ENCODE measurements around the gene BRINP2.
"Not testable (repeated sequence)": the region's sequence is repeated elsewhere in the genome, so short reads cannot be mapped to it uniquely, and the experiment has no call there.

Gene BRINP2

GRCh38 chr1:177278626-177279390 is 108.0 kb downstream of the BRINP2 start:
- no peak for DNase-seq

DNA sequence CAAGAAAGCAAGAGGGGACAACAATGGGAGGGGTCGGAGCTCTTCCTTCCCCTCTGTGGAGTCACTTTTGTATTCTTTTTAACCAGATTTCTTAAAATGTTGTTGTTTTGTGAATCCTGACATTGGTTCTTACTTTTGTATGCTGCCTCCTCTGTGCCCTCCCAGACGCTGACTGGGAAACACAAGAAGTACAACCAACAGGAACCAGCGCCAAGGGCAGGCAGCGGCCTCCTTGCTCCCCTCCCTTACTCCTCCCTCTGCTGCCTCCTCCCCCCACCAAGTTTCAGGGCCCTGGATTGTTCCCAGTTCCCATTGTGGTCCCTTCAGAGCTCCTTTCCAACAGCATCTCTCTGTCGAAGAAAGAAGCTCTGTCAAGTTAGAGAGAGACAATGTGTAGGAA is 111.1 kb downstream of the BRINP2 start:
- no peak for DNase-seq

DNA sequence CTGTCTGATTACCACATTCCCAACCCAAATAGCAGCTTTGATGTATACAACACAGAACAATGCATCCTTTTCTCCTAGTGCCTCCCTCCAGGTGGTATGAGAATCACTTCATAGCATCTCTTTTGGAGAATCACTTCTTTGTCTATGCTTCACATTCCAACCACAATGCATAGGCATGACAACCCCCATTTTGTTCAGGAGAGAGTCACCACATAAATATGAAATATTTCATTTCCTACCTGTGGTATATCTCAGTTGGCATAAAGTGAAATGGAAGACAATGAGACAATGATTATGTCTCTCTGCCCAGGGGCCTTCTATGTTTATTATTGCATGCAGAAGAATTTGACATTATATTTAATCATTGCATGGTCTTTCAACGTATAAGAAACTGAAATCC is 112.2 kb downstream of the BRINP2 start:
- DNase-seq = no peak

- no peak for DNase-seq
These were observed 112.6 kb downstream of the BRINP2 start for GRCh38 chr1:177283380-177283779.

DNA sequence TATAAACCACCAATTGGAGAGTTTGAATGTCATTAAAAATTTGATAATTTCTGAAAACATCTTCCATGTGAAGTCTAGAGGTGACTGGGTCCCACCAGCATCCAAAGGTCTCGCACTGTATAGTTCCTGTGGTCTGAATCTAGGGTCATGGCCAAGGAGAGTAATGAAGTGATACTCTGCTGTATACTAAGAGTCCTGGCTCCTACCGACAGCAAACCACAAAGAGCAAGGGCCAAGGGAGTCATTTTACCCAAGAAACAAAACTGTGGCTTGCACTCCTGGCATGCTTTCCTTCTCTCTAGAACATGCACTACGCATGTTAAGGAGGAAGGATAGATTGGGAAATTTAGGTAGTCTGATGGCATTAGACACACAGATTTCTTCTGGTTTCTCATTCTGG is 115.6 kb downstream of the BRINP2 start:
- no peak for DNase-seq

DNA sequence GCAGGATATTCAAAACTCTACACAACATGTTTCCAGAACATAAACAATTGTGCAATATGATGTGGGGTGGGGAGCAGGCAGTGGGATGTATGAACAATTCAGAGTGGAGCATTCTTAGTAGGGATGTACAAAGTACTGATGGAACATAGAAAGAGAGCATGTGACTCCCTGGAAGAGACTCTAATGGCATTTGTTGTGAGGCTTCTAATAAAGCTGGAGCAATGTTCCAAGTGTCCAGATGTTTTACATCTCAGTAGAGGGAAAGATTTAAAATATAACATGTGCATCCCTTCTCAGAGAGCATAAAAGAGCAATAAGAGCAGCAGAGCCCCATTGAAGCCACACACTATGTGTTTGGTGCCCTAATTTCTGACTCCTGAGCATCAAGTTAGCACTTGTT is 116.5 kb downstream of the BRINP2 start:
- no peak for DNase-seq

- no peak for DNase-seq
These were observed 117.2 kb downstream of the BRINP2 start for GRCh38 chr1:177287994-177288393.

GRCh38 chr1:177289532-177289931 is 118.8 kb downstream of the BRINP2 start:
- DNase-seq = no peak

GRCh38 chr1:177300431-177300830 is 129.7 kb downstream of the BRINP2 start:
- no peak for DNase-seq

GRCh38 chr1:177301425-177302124 is 130.8 kb downstream of the BRINP2 start:
- DNase-seq = no peak

DNA sequence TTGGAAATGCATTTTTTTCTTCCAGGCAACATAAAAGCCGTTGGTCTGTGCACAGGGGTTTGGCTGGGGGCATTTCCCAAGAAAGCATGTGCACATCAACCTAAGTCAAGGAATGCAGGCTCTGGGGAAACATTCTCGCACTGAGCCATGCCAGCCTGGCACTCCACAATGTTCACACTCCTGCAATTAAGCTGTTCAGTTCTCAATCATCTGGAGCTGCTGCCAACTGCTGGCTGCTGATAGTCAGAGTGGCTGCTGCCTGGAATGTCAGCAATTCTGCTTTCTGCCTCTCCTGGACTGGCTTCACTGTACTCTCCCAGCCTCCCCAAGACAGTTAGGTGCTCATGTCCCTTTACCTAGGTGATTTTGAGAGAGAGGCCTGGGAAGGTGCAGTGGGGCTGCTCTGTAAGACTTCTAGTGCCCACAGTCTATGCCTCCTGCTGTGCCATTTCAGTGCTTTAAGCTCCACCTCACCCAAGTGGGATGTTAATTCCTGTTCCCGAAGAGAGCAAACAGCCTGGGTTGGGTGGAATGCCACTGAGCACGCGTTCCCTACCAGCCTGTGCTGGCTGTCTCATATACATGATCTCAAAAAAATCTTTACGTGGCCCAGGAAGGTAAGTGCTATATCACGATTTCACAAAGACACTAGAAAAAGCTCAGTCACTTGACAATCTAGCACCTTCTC is 131.7 kb downstream of the BRINP2 start:
- DNase-seq = no peak

- no peak for DNase-seq
These were observed 134.6 kb downstream of the BRINP2 start for GRCh38 chr1:177305040-177306018.

- no peak for DNase-seq
These were observed 135.3 kb downstream of the BRINP2 start for GRCh38 chr1:177306019-177306415.

- no peak for DNase-seq
These were observed 136.2 kb downstream of the BRINP2 start for GRCh38 chr1:177306981-177307380.

GRCh38 chr1:177307771-177308170 is 137.0 kb downstream of the BRINP2 start:
- no peak for DNase-seq

- no peak for DNase-seq
These were observed 139.1 kb downstream of the BRINP2 start for GRCh38 chr1:177309880-177310279.

- no peak for DNase-seq
These were observed 139.6 kb downstream of the BRINP2 start for GRCh38 chr1:177310326-177310725.

GRCh38 chr1:177311111-177311510 is 140.4 kb downstream of the BRINP2 start:
- no peak for DNase-seq

DNA sequence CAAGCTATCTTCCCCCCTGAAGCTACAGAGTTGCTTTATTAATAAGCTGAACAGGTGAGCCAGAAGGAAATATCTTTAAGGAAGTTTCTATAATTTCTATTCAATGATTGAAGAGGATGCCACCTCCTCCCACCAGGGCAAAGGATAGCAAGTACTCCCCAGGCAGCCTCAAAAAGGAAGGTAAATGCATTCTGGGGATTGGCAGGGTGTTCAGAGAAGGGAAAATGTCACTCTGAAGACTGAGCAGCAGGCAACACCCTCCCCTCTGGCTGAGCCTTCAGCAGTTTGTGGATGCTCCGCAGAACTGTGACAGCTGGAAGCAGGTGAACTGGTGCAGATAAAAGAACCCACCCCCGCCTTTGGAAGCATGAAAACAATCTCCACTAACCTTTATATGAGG is 140.8 kb downstream of the BRINP2 start:
- DNase-seq = no peak

DNA sequence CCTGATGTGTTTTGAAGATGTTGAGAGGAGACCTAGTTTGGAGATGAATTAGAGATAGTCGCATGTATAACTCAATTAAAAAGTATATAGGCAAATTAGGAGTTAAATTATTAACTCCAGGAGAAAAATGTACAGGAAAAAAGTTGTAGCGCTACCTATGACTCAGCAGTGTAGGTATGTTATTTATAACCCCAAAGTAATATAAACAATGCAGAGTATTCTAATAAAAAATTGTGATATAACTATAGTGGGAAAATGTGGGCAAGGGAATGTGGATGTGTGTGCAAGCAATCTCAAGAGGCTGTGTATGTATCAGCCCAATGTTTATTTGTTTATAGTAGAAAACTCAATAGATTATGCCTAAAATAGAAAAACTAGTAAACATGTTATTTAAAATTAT is 144.5 kb downstream of the BRINP2 start:
- no peak for DNase-seq

DNA sequence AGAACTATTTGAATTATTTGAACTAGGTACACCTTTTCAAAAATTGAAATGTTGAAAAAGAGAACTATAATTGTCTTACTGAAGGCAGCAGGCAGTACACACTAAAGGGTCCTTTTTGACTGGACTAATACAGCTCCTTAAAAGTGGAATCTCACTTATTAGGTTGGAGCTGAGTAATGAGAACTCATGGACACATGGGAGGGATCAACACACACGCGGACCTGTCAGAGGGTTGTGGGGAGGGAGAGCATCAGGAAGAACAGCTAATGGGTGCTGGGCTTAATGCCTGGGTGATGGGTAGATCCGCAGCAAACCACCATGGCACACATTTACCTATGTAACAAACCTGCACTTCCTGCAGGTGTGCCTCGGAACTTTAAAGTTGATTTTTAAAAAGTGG is 145.0 kb downstream of the BRINP2 start:
- no peak for DNase-seq

DNA sequence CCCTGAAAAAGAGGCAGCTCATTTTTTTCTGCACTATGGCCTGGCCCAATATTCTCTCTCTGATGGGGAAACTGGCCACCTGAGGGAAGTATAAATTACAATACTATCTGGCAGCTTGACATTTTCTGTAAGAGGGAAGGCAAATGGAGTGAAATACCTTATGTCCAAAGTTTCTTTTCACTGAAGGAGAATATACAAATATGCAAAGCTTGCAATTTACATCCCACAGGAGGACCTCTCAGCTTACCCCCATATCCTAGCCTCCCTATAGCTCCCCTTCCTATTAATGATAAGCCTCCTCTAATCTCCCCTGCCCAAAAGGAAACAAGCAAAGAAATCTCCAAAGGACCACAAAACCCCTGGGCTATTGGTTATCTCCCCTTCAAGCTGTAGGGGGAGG is 150.7 kb downstream of the BRINP2 start:
- DNase-seq = not testable (repeated sequence)

DNA sequence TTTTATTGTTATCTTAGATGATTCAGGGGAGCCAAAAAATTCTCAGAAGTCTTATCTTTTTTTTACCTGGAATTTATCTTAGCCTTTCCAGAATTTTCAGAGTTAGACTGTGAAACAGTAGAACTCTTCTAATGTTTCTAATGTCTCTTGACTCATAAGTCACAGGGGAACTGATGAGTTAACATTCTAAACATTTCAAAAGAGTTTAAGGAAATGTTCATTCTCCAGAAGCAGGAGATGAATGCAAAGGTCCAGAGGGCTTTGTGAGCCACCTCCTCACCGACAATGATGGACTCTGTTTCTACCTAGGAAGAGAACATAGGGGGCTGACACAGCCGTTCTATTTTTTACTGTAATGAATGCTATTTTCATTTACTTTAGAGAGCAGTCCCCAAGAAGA is 157.5 kb downstream of the BRINP2 start:
- DNase-seq = no peak
